Mesendoderm (in vitro differentiated cells): ENCODE measurements around the gene CCL28.

Experiments used
- DNase-seq: peaks from one replicate; pipeline ENCODE4 v3.0.0; 2013
- H2AK5ac ChIP-seq: 2 replicates; pipeline ENCODE4 v1.6.1; 2013; ENCODE audit warnings: low read length, inconsistent platforms
- H2BK120ac ChIP-seq: 2 replicates; pipeline ENCODE4 v1.6.1; 2013; ENCODE audit warnings: low read depth, mild to moderate bottlenecking, low read length, moderate library complexity, mixed read lengths
- H2BK15ac ChIP-seq: replicated peaks from 2 replicates; pipeline ENCODE4 v1.6.1; 2013; ENCODE audit warnings: low read depth, mild to moderate bottlenecking, moderate library complexity
- H2BK5ac ChIP-seq: 2 replicates; pipeline ENCODE4 v1.6.1; 2013; ENCODE audit warnings: low read length, inconsistent platforms
- H3K18ac ChIP-seq: 2 replicates; pipeline ENCODE4 v1.6.1; 2013; ENCODE audit warnings: mild to moderate bottlenecking, low read length, mixed read lengths
- H3K23ac ChIP-seq: one replicate; pipeline ENCODE4 v1.6.1; 2013; ENCODE audit warnings: low read length
- H3K27ac ChIP-seq: 2 replicates; pipeline ENCODE4 v1.5.1; 2013; ENCODE audit warnings: low read depth, mild to moderate bottlenecking, inconsistent platforms, low read length, moderate library complexity
- H3K27me3 ChIP-seq: 2 replicates; pipeline ENCODE4 v1.6.1; 2013; ENCODE audit warnings: low read length, control low read depth, mild to moderate bottlenecking, inconsistent platforms; ENCODE audit not compliant: insufficient read depth, poor library complexity
- H3K36me3 ChIP-seq: 2 replicates; pipeline ENCODE4 v1.6.1; 2013; ENCODE audit warnings: low read length, inconsistent platforms; ENCODE audit not compliant: control insufficient read depth, insufficient read depth
- H3K4ac ChIP-seq: one replicate; pipeline ENCODE4 v1.6.1; 2013; ENCODE audit warnings: low read depth, mild to moderate bottlenecking, low read length, moderate library complexity
- H3K4me1 ChIP-seq: 2 replicates; pipeline ENCODE4 v1.6.1; 2013; ENCODE audit warnings: low read depth, low read length, inconsistent platforms; ENCODE audit not compliant: control insufficient read depth
- H3K4me2 ChIP-seq: 2 replicates; pipeline ENCODE4 v1.6.1; 2013; ENCODE audit warnings: low read length
- H3K4me3 ChIP-seq: 2 replicates; pipeline ENCODE4 v1.5.1; 2013; ENCODE audit warnings: mild to moderate bottlenecking, low read length
- H3K56ac ChIP-seq: one replicate; pipeline ENCODE4 v1.6.1; 2013; ENCODE audit warnings: low read length
- H3K79me1 ChIP-seq: 2 replicates; pipeline ENCODE4 v1.6.1; 2013; ENCODE audit warnings: low read length, inconsistent platforms
- H3K79me2 ChIP-seq: 2 replicates; pipeline ENCODE4 v1.6.1; 2013; ENCODE audit warnings: mild to moderate bottlenecking, low read length; ENCODE audit not compliant: control insufficient read depth, insufficient read depth
- H3K9ac ChIP-seq: 2 replicates; pipeline ENCODE4 v1.6.1; 2013; ENCODE audit warnings: low read length, inconsistent platforms
- H4K5ac ChIP-seq: one replicate; pipeline ENCODE4 v1.6.1; 2013; ENCODE audit warnings: low read length
- H4K8ac ChIP-seq: one replicate; pipeline ENCODE4 v1.6.1; 2013; ENCODE audit warnings: low read depth, mild to moderate bottlenecking, control low read depth, low read length, moderate library complexity
- WGBS: extraction: QIAGEN DNeasy Blood & Tissue Kit; methylation state at CpG from one replicate; pipeline ENCODE4 v1.1.7; 2013; ENCODE audit warnings: low lambda C conversion rate, missing lambda C conversion rate; ENCODE audit not compliant: insufficient coverage; ENCODE audit errors: extremely low coverage; 5-methylcytosine and 5-hydroxymethylcytosine counted together

The CCL28 gene

GRCh38 chr5:43389679-43390329 is 22.4 kb downstream of the CCL28 start:
- Histone ChIP-seq H3K4me1 (no peaks in the 10 kb centered on the region), H3K79me2 (no peaks in the 10 kb centered on the region), H2BK120ac (no peak overlapping the region), H2BK15ac (no peak overlapping the region), H3K79me1 (no peaks in the 10 kb centered on the region), H3K56ac (peak overlapping the region; percentile 8), H2BK5ac (no peak overlapping the region), H3K9ac (no peak overlapping the region), H3K36me3 (no peaks in the 10 kb centered on the region), H3K4me2 (no peak overlapping the region), H3K23ac (no peak overlapping the region), H4K8ac (no peak overlapping the region), H3K4me3 (no peak overlapping the region), H3K27me3 (no peaks in the 10 kb centered on the region), H3K18ac (no peak overlapping the region), H2AK5ac (no peak overlapping the region), H4K5ac (no peak overlapping the region), H3K4ac (no peak overlapping the region), H3K27ac (no peak overlapping the region)
- WGBS: no CpG with 5 or more reads among the region's 4 CpGs
- DNase-seq: peak; percentile 94

DNA sequence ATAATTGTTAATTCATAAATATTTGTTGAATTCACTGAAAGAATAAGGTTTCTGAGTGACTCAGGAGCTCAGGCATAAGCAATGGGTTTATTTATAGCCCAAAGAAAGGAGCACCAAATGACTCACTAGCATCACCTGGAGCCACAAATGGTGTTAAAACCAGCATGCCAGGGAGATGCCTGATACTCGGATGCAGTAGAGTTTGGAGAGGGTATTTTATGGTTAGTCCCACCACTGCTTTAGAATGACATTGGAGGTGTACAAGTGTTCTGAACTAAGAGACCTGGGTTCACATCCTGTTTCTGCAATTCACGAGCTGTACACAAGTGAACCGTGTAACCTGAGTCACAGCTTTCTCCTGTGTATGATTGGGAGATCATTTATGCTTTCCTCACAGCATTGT is 25.2 kb downstream of the CCL28 start:
- no peak overlapping the region for H3K9ac ChIP-seq
- H4K8ac ChIP-seq: no peak overlapping the region
- no peak overlapping the region for H2BK5ac ChIP-seq
- H3K79me2 ChIP-seq: no peaks in the 10 kb centered on the region
- no peaks in the 10 kb centered on the region for H3K4me1 ChIP-seq
- no peak overlapping the region for H3K27ac ChIP-seq
- no peak overlapping the region for H3K4me3 ChIP-seq
- no peak overlapping the region for H3K56ac ChIP-seq
- H2BK15ac ChIP-seq: no peak overlapping the region
- no peak overlapping the region for H3K18ac ChIP-seq
- no peaks in the 10 kb centered on the region for H3K79me1 ChIP-seq
- DNase-seq: peak; percentile 23
- H3K4me2 ChIP-seq: no peak overlapping the region
- H4K5ac ChIP-seq: no peak overlapping the region
- no peaks in the 10 kb centered on the region for H3K36me3 ChIP-seq
- H3K23ac ChIP-seq: no peak overlapping the region
- H3K27me3 ChIP-seq: no peaks in the 10 kb centered on the region
- no peak overlapping the region for H2BK120ac ChIP-seq
- no peak overlapping the region for H3K4ac ChIP-seq
- WGBS: no CpG with 5 or more reads among the region's 3 CpGs
- no peak overlapping the region for H2AK5ac ChIP-seq

- H2AK5ac ChIP-seq: no peak overlapping the region
- H3K4me3 ChIP-seq: no peak overlapping the region
- H3K4me2 ChIP-seq: no peak overlapping the region
- H3K27ac ChIP-seq: no peak overlapping the region
- DNase-seq: no peak
- no peak overlapping the region for H3K23ac ChIP-seq
- no peak overlapping the region for H3K9ac ChIP-seq
- no peak overlapping the region for H3K18ac ChIP-seq
- no peaks in the 10 kb centered on the region for H3K4me1 ChIP-seq
- H3K36me3 ChIP-seq: no peaks in the 10 kb centered on the region
- no peak overlapping the region for H3K56ac ChIP-seq
- no peak overlapping the region for H2BK15ac ChIP-seq
- H3K4ac ChIP-seq: no peak overlapping the region
- no peak overlapping the region for H4K5ac ChIP-seq
- H2BK5ac ChIP-seq: no peak overlapping the region
- H3K79me1 ChIP-seq: no peaks in the 10 kb centered on the region
- no CpG with 5 or more reads among the region's 1 CpG for WGBS
- H3K27me3 ChIP-seq: no peaks in the 10 kb centered on the region
- no peaks in the 10 kb centered on the region for H3K79me2 ChIP-seq
- H2BK120ac ChIP-seq: no peak overlapping the region
- H4K8ac ChIP-seq: no peak overlapping the region
Measured at GRCh38 chr5:43376496-43377140, 35.6 kb downstream of the CCL28 start.

DNA sequence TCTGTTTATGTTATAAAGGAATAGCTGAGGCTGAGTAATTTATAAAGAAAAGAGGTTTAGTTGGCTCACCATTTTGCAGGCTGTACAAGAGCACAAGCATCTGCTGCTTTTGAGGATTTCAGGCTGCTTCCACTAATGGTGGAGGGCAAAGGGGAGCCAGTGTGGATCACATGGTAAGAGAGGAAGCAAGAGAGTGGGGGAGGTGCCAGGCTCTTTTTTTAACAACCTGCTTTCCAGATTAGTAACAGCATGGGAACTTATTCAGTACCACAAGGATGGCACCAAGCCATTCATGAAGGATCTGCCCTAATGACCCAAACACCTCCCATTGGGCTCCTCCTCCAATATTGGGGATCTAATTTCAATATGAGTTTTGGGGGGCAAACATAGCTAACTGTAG is 40.4 kb downstream of the CCL28 start:
- Histone ChIP-seq H3K27ac (no peak overlapping the region), H4K5ac (no peak overlapping the region), H2AK5ac (no peak overlapping the region), H2BK15ac (no peak overlapping the region), H3K36me3 (no peaks in the 10 kb centered on the region), H4K8ac (no peak overlapping the region), H3K23ac (no peak overlapping the region), H3K18ac (no peak overlapping the region), H3K4ac (no peak overlapping the region), H3K4me3 (no peak overlapping the region), H3K4me1 (no peaks in the 10 kb centered on the region), H2BK120ac (no peak overlapping the region), H3K56ac (no peak overlapping the region), H3K4me2 (no peak overlapping the region), H3K27me3 (no peaks in the 10 kb centered on the region), H3K79me2 (no peaks in the 10 kb centered on the region), H3K9ac (no peak overlapping the region), H2BK5ac (no peak overlapping the region), H3K79me1 (no peaks in the 10 kb centered on the region)
- no peak for DNase-seq

GRCh38 chr5:43370352-43370751 is 41.8 kb downstream of the CCL28 start:
- no peak overlapping the region for H3K23ac ChIP-seq
- no peaks in the 10 kb centered on the region for H3K4me1 ChIP-seq
- no peak overlapping the region for H2BK5ac ChIP-seq
- H2AK5ac ChIP-seq: no peak overlapping the region
- no CpG with 5 or more reads among the region's 1 CpG for WGBS
- no peak for DNase-seq
- no peak overlapping the region for H3K4me3 ChIP-seq
- H4K8ac ChIP-seq: no peak overlapping the region
- no peak overlapping the region for H3K18ac ChIP-seq
- no peak overlapping the region for H3K4ac ChIP-seq
- no peak overlapping the region for H2BK15ac ChIP-seq
- no peaks in the 10 kb centered on the region for H3K79me2 ChIP-seq
- H4K5ac ChIP-seq: no peak overlapping the region
- no peaks in the 10 kb centered on the region for H3K27me3 ChIP-seq
- no peak overlapping the region for H2BK120ac ChIP-seq
- no peak overlapping the region for H3K27ac ChIP-seq
- no peak overlapping the region for H3K9ac ChIP-seq
- H3K36me3 ChIP-seq: no peaks in the 10 kb centered on the region
- no peak overlapping the region for H3K56ac ChIP-seq
- no peak overlapping the region for H3K4me2 ChIP-seq
- H3K79me1 ChIP-seq: no peaks in the 10 kb centered on the region

- Histone ChIP-seq H4K5ac (no peak overlapping the region), H3K27me3 (no peaks in the 10 kb centered on the region), H3K4me1 (no peaks in the 10 kb centered on the region), H2BK5ac (no peak overlapping the region), H2AK5ac (no peak overlapping the region), H3K56ac (no peak overlapping the region), H3K9ac (no peak overlapping the region), H3K79me2 (no peaks in the 10 kb centered on the region), H3K18ac (no peak overlapping the region), H3K4me3 (no peak overlapping the region), H2BK15ac (no peak overlapping the region), H3K36me3 (no peaks in the 10 kb centered on the region), H3K79me1 (no peaks in the 10 kb centered on the region), H3K4ac (no peak overlapping the region), H3K27ac (no peak overlapping the region), H3K23ac (no peak overlapping the region), H4K8ac (no peak overlapping the region), H2BK120ac (no peak overlapping the region), H3K4me2 (no peak overlapping the region)
- no peak for DNase-seq
Measured at GRCh38 chr5:43369651-43370050, 42.5 kb downstream of the CCL28 start.
